ENCODE results near the gene VWF. TPM values are rescaled to one million over a fixed set of nuclear protein-coding genes. Genes with fewer than 3 reads are reported as not detected.

Gene VWF
- total RNA-seq, 2 experiments from 2014 or later, result 0.02 TPM; not detected in 1

DNA sequence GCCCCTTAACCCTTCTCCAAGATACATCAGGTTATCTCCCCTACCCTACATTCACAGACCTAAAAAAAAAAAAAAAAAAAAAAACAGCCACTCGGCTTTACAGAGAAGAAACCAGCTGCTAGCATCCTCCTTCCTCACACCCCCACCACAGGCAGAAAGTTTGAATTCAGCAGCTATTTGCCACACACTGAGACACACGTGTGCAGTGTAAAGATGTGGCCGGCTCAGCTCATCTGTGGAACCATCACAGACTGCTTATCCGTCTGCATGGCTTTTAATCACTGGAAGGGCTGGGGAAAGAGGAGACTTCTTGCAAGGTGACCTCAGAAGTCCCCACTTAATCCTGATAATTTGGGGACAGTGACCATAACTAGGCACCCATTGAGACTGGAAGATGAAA lies 50.0 kb downstream of the VWF start:
- Mint-ChIP-seq H3K36me3 (no peaks in the 10 kb centered on the region), H3K4me3 (peak overlapping the region; percentile 59)

GRCh38 chr12:6073426-6073825 lies 51.0 kb downstream of the VWF start:
- H3K4me3 Mint-ChIP-seq, result no peak overlapping the region
- peaks cover 63% of the 10 kb centered on the region for H3K27me3 Mint-ChIP-seq
- CTCF ChIA-PET, result interaction anchor here (1.9 kb wide), 1 partner anchor 206 kb away, joined by 6 read pairs; no protein-coding TSS in a partner anchor
- H3K9me3 Mint-ChIP-seq (ENCODE audit: low read depth), result no peaks in the 10 kb centered on the region
- H3K36me3 Mint-ChIP-seq, result no peaks in the 10 kb centered on the region
- DNase-seq (no peak), ATAC-seq (no peak)
- H3K4me1 Mint-ChIP-seq, result peaks cover 27% of the 10 kb centered on the region
- no peak overlapping the region for H3K27ac Mint-ChIP-seq

More for the DNA sequence above, 50.0 kb downstream of the VWF start:
- CTCF ChIA-PET, result interaction anchor here (0.7 to 1.9 kb wide), 4 partner anchors 22 to 210 kb away, joined by 3 to 6 read pairs (median 4); no protein-coding TSS in a partner anchor
- Mint-ChIP-seq H3K9me3 (ENCODE audit: low read depth) (no peaks in the 10 kb centered on the region), H3K27ac (peak overlapping the region; percentile 21), H3K4me1 (peaks cover 23% of the 10 kb centered on the region), H3K27me3 (peaks cover 64% of the 10 kb centered on the region)
- DNase-seq, result peak; percentile 64
- peak; percentile 59 for ATAC-seq

DNA sequence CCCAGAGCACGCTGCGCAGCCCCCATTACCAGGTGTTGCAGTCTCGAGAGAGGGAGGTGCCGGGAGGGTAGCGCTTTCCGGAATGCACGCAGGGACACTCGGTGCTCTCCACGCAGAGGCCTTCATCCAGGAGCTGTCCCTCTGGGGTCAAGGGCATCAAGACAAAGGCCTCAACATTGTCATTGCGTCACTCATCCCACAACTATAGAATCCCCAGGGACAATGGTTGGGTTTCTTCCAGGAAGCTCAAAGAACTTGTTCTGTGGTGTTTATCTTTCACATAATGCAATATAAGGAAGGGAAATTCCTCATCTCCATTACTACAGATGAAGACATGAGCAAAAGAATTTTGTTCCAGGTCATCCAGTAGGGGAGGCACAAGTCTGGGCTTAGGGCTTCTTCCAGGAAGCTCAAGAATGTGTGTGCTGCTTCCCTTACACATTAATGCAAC lies 52.1 kb downstream of the VWF start:
- no peaks in the 10 kb centered on the region for H3K36me3 Mint-ChIP-seq
- CTCF ChIA-PET, result no interaction called here
- DNase-seq (no peak), ATAC-seq (no peak)
- H3K9me3 Mint-ChIP-seq (ENCODE audit: low read depth), result no peaks in the 10 kb centered on the region
- H3K27me3 Mint-ChIP-seq, result peaks cover 69% of the 10 kb centered on the region
- peaks cover 27% of the 10 kb centered on the region for H3K4me1 Mint-ChIP-seq
- H3K4me3 Mint-ChIP-seq, result no peak overlapping the region
- no peak overlapping the region for H3K27ac Mint-ChIP-seq

- Mint-ChIP-seq H3K4me1 (peaks cover 27% of the 10 kb centered on the region), H3K9me3 (ENCODE audit: low read depth) (no peaks in the 10 kb centered on the region), H3K27ac (no peak overlapping the region), H3K27me3 (peaks cover 69% of the 10 kb centered on the region), H3K4me3 (no peak overlapping the region), H3K36me3 (no peaks in the 10 kb centered on the region)
- ATAC-seq (no peak), DNase-seq (no peak)
- CTCF ChIA-PET, result interaction anchor here (2.0 kb wide), 1 partner anchor 207 kb away, joined by 6 read pairs; no protein-coding TSS in a partner anchor
Observed at GRCh38 chr12:6071589-6071988, 52.9 kb downstream of the VWF start.

- Mint-ChIP-seq H3K36me3 (no peaks in the 10 kb centered on the region), H3K27ac (no peak overlapping the region), H3K4me3 (no peak overlapping the region), H3K4me1 (peaks cover 25% of the 10 kb centered on the region), H3K9me3 (ENCODE audit: low read depth) (no peaks in the 10 kb centered on the region), H3K27me3 (peaks cover 60% of the 10 kb centered on the region)
- DNase-seq (no peak), ATAC-seq (no peak)
- CTCF ChIA-PET, result interaction anchor here (1.4 to 2.1 kb wide), 3 partner anchors 123 to 214 kb away, joined by 3 to 7 read pairs (median 6); no protein-coding TSS in a partner anchor
Observed at GRCh38 chr12:6070472-6071257, 53.8 kb downstream of the VWF start.

- Mint-ChIP-seq H3K27me3 (peaks cover 49% of the 10 kb centered on the region), H3K9me3 (ENCODE audit: low read depth) (no peaks in the 10 kb centered on the region), H3K4me3 (no peak overlapping the region), H3K27ac (no peak overlapping the region), H3K4me1 (peaks cover 14% of the 10 kb centered on the region), H3K36me3 (no peaks in the 10 kb centered on the region)
- ATAC-seq (peak; percentile 31), DNase-seq (no peak)
- CTCF ChIA-PET, result interaction anchor here (1.4 to 2.1 kb wide), 2 partner anchors 124 to 215 kb away, joined by 3 to 7 read pairs; no protein-coding TSS in a partner anchor
Observed at GRCh38 chr12:6069437-6070093, 54.9 kb downstream of the VWF start.

- CTCF ChIA-PET, result interaction anchor here (1.1 to 2.1 kb wide), 2 partner anchors 166 to 216 kb away, joined by 3 to 7 read pairs; no protein-coding TSS in a partner anchor
- no peak for DNase-seq
Observed at GRCh38 chr12:6068227-6068626, 56.2 kb downstream of the VWF start.

GRCh38 chr12:6067152-6067916 lies 57.1 kb downstream of the VWF start:
- H3K27me3 Mint-ChIP-seq, result peaks cover 32% of the 10 kb centered on the region
- H3K9me3 Mint-ChIP-seq (ENCODE audit: low read depth), result no peaks in the 10 kb centered on the region
- DNase-seq, result no peak
- CTCF ChIA-PET, result interaction anchor here (1.4 kb wide), 1 partner anchor 13 kb away, joined by 3 read pairs; no protein-coding TSS in a partner anchor
- ATAC-seq, result no peak
- no peak overlapping the region for H3K4me3 Mint-ChIP-seq
- no peak overlapping the region for H3K27ac Mint-ChIP-seq
- peaks cover 9% of the 10 kb centered on the region for H3K4me1 Mint-ChIP-seq
- no peaks in the 10 kb centered on the region for H3K36me3 Mint-ChIP-seq

More at GRCh38 chr12:6068227-6068626, 56.2 kb downstream of the VWF start:
- Mint-ChIP-seq H3K4me1 (peaks cover 9% of the 10 kb centered on the region), H3K27me3 (peaks cover 38% of the 10 kb centered on the region), H3K4me3 (no peak overlapping the region), H3K27ac (no peak overlapping the region), H3K9me3 (ENCODE audit: low read depth) (no peaks in the 10 kb centered on the region), H3K36me3 (no peaks in the 10 kb centered on the region)
- ATAC-seq, result no peak

DNA sequence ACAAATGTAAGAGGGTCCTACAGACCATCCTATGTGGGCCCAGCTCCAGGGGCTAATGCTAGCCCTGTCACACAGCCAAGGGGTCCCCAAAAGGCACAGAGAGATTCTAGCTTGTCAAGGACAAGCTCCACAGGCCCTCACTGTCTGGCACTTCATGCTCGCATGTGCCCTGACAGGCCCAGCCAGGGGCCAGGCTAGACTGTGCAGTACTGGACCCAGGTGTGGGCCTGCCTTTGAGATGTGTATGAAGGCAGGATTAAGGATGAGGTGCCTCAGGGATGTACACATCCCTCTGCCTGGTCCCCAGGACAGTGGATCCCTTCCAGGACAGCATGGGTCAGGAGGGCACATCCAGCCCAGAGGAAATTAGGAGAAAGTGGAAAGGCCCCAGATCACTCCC lies 57.8 kb downstream of the VWF start:
- ATAC-seq (no peak), DNase-seq (no peak)
- H3K4me3 Mint-ChIP-seq, result no peak overlapping the region
- H3K9me3 Mint-ChIP-seq (ENCODE audit: low read depth), result no peaks in the 10 kb centered on the region
- H3K27ac Mint-ChIP-seq, result no peak overlapping the region
- H3K4me1 Mint-ChIP-seq, result peaks cover 9% of the 10 kb centered on the region
- peaks cover 28% of the 10 kb centered on the region for H3K27me3 Mint-ChIP-seq
- CTCF ChIA-PET, result interaction anchor here (1.4 to 3.2 kb wide), 3 partner anchors 14 to 219 kb away, joined by 3 to 17 read pairs (median 3); no protein-coding TSS in a partner anchor
- no peaks in the 10 kb centered on the region for H3K36me3 Mint-ChIP-seq

DNA sequence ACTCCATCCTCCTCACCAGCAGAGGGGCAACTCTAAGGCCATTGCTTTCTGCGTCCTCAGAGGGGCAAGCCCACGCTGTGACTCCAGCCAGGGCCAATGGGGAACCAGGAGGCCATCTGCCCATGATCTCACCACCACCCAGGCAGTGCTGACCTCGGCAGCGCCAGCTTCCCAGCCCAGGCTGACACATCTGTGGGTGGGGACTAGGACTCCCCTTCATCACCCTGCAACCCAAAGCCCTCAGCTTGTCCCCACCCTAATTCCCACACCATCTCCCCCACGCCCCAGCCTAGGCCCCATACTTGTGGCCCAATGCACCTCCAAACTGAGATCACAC lies 58.6 kb downstream of the VWF start:
- DNase-seq, result no peak
- Mint-ChIP-seq H3K27ac (no peak overlapping the region), H3K27me3 (peaks cover 22% of the 10 kb centered on the region), H3K9me3 (ENCODE audit: low read depth) (no peaks in the 10 kb centered on the region), H3K4me3 (no peak overlapping the region), H3K4me1 (peaks cover 9% of the 10 kb centered on the region), H3K36me3 (no peaks in the 10 kb centered on the region)
- ATAC-seq, result no peak
- CTCF ChIA-PET, result interaction anchor here (1.0 to 3.2 kb wide), 5 partner anchors 15 to 222 kb away, joined by 3 to 17 read pairs (median 3); no protein-coding TSS in a partner anchor

GRCh38 chr12:6065131-6065862 lies 59.2 kb downstream of the VWF start:
- no peaks in the 10 kb centered on the region for H3K9me3 Mint-ChIP-seq (ENCODE audit: low read depth)
- no peak overlapping the region for H3K4me3 Mint-ChIP-seq
- CTCF ChIA-PET, result interaction anchor here (1.0 to 3.2 kb wide), 6 partner anchors 15 to 223 kb away, joined by 3 to 17 read pairs (median 4); no protein-coding TSS in a partner anchor
- H3K27ac Mint-ChIP-seq, result no peak overlapping the region
- H3K36me3 Mint-ChIP-seq, result no peaks in the 10 kb centered on the region
- peaks cover 9% of the 10 kb centered on the region for H3K4me1 Mint-ChIP-seq
- peaks cover 17% of the 10 kb centered on the region for H3K27me3 Mint-ChIP-seq
- no peak for DNase-seq
- no peak for ATAC-seq

Measured in activated CD8-positive, alpha-beta memory T cell treated with anti-CD3 and anti-CD28 coated beads, Interleukin-2, amount 10 ng/mL, durations not matched to agents 7 days and 5 days (primary cell).